GM19023 (cell line): ENCODE results near the gene MAP7.

ENCODE experiments used
- ATAC-seq: cut with Tn5 transposase; IDR thresholded peaks from one replicate; pipeline ENCODE4 v1.9.1; 2021; ENCODE audit warnings: mild to moderate bottlenecking, moderate library complexity; ENCODE audit not compliant: unreplicated experiment

MAP7 gene

GRCh38 chr6:136566007-136566487 is 15.8 kb upstream of the MAP7 start:
- no peak for ATAC-seq

GRCh38 chr6:136564180-136564579 is 14.0 kb upstream of the MAP7 start:
- ATAC-seq: no peak

GRCh38 chr6:136563386-136564152 is 13.3 kb upstream of the MAP7 start:
- no peak for ATAC-seq

- ATAC-seq: no peak
Observed at GRCh38 chr6:136562211-136562610, 12.0 kb upstream of the MAP7 start.

GRCh38 chr6:136553166-136553787 is 3.1 kb upstream of the MAP7 start:
- ATAC-seq: no peak

GRCh38 chr6:136552054-136552453 is 1.8 kb upstream of the MAP7 start:
- ATAC-seq: no peak

- no peak for ATAC-seq
Observed at GRCh38 chr6:136551103-136551502, 881 bp upstream of the MAP7 start.

- peak; percentile 66 for ATAC-seq
Observed at GRCh38 chr6:136550045-136550329, 235 bp downstream of the MAP7 start.

GRCh38 chr6:136549300-136550044 is 750 bp downstream of the MAP7 start:
- peak; percentile 12 for ATAC-seq

GRCh38 chr6:136548582-136549299 is 1.5 kb downstream of the MAP7 start:
- ATAC-seq: no peak

- ATAC-seq: no peak
Observed at GRCh38 chr6:136547871-136548270, 2.4 kb downstream of the MAP7 start.

- ATAC-seq: no peak
Observed at GRCh38 chr6:136547336-136547735, 2.9 kb downstream of the MAP7 start.

GRCh38 chr6:136546331-136546730 is 3.9 kb downstream of the MAP7 start:
- ATAC-seq: no peak

GRCh38 chr6:136544326-136544725 is 5.9 kb downstream of the MAP7 start:
- ATAC-seq: no peak

GRCh38 chr6:136541395-136541794 is 8.8 kb downstream of the MAP7 start:
- no peak for ATAC-seq

GRCh38 chr6:136539967-136540652 is 10.1 kb downstream of the MAP7 start:
- no peak for ATAC-seq

- ATAC-seq: no peak
Observed at GRCh38 chr6:136538836-136539235, 11.4 kb downstream of the MAP7 start.

- ATAC-seq: no peak
Observed at GRCh38 chr6:136535880-136536650, 14.2 kb downstream of the MAP7 start.

GRCh38 chr6:136535017-136535765 is 15.0 kb downstream of the MAP7 start:
- ATAC-seq: no peak
